Thyroid gland (tissue), 4 donors: ENCODE results near the gene GRAMD1A. TPM values are rescaled to one million over a fixed set of nuclear protein-coding genes. Genes with fewer than 3 reads are reported as not detected.
A peak's percentile ranks its signal among the peaks of the same experiment; 100 is the strongest.

Source experiments
- DNase-seq, 2 donors: peaks; one replicate each; pipeline ENCODE4 v3.0.0-alpha.2; 2019
- H3K27ac ChIP-seq, 3 donors: fragments of 200-600 bp; sonication (generic); 1 replicate in 2 of 3; 2 replicates in 1 of 3; pipeline ENCODE4 v1.5.1; 2016 to 2019; ENCODE audit warnings: mild to moderate bottlenecking in 1 of 3, moderate library complexity in 1 of 3
- H3K27me3 ChIP-seq: fragments of 200-600 bp; sonication (generic); one replicate; pipeline ENCODE4 v1.5.1; 2019
- H3K36me3 ChIP-seq, 2 donors: fragments of 200-600 bp; sonication (generic); one replicate each; pipeline ENCODE4 v1.5.1; 2016 to 2019
- H3K4me1 ChIP-seq, 2 donors: fragments of 200-600 bp; sonication (generic); one replicate each; pipeline ENCODE4 v1.5.1; 2017 to 2019
- H3K4me3 ChIP-seq, 3 donors: fragments of 200-600 bp; sonication (generic); replicated peaks in 1 of 3; 1 replicate in 2 of 3; 2 replicates in 1 of 3; pipeline ENCODE4 v1.5.1; 2016; ENCODE audit warnings: mild to moderate bottlenecking in 1 of 3
- H3K9me3 ChIP-seq: fragments of 200-600 bp; sonication (generic); one replicate; pipeline ENCODE4 v1.5.1; 2017
- CTCF ChIP-seq, 6 experiments: fragments of 200-600 bp in 3 of 6; fragments of 450-650 bp in 3 of 6; sonication (generic) in 3 of 6; IDR thresholded peaks; one replicate each; pipeline ENCODE4 v1.5.1; 2016 to 2019; ENCODE audit warnings: antibody characterized with exemption in 6 of 6, mild to moderate bottlenecking in 2 of 6, inconsistent platforms in 1 of 6, moderate library complexity in 1 of 6
- POLR2A ChIP-seq, 2 donors: fragments of 450-650 bp; IDR thresholded peaks; one replicate each; pipeline ENCODE4 v1.6.1; 2017; ENCODE audit warnings: antibody characterized with exemption in 2 of 2, mild to moderate bottlenecking in 2 of 2, moderate library complexity in 1 of 2
- WGBS, 2 donors: methylation state at CpG; one replicate each; pipeline ENCODE4 v1.1.5; 2017; 5-methylcytosine and 5-hydroxymethylcytosine counted together
- intact Hi-C: fragments of 100-400 bp; cut with DNase I; formaldehyde crosslinking; loops from one replicate; pipeline ENCODE4 v1.15.1; 2023
- total RNA-seq, 4 donors: library from RNA; depleted of rRNA; stranded (reverse); fragments of >200 nt; gene quantifications; one replicate each; pipeline ENCODE4 v1.2.3, GENCODE V29; 2016

GRAMD1A gene
- total RNA-seq, 4 donors from 2014 or later, result 33.4 to 57.5 (median 47.0) TPM

- H3K36me3 ChIP-seq, result peaks cover 31 to 34% of the 10 kb centered on the region in 2 donors
- no peak for DNase-seq
- no peaks in the 10 kb centered on the region for H3K9me3 ChIP-seq
- TF ChIP-seq POLR2A (IDR thresholded peaks at IDR 0.05) (no peak), CTCF (IDR thresholded peaks at IDR 0.05) (no peak)
- no peak overlapping the region for H3K27ac ChIP-seq
- WGBS, 2 donors, result 93 to 95% methylated on average over 8 of the region's 8 CpGs
- intact Hi-C loops, result no loop called here
- H3K27me3 ChIP-seq, result no peaks in the 10 kb centered on the region
- H3K4me3 ChIP-seq, result no peak overlapping the region
- H3K4me1 ChIP-seq, result peaks cover 12 to 15% of the 10 kb centered on the region in 2 donors
These were observed 39.9 kb upstream of the GRAMD1A start for GRCh38 chr19:34960103-34960805.

GRCh38 chr19:34960940-34961679 is 39.0 kb upstream of the GRAMD1A start:
- intact Hi-C loops, result no loop called here
- no peak for DNase-seq
- H3K4me1 ChIP-seq, result peaks cover 12 to 15% of the 10 kb centered on the region in 2 donors
- H3K36me3 ChIP-seq, result peaks cover 31 to 34% of the 10 kb centered on the region in 2 donors
- WGBS, 2 donors, result 96 to 97% methylated on average over 11 of the region's 12 CpGs
- H3K27me3 ChIP-seq, result no peaks in the 10 kb centered on the region
- TF ChIP-seq CTCF (IDR thresholded peaks at IDR 0.05), result no peak
- no peak for TF ChIP-seq POLR2A (IDR thresholded peaks at IDR 0.05)
- no peak overlapping the region for H3K27ac ChIP-seq
- H3K4me3 ChIP-seq, result no peak overlapping the region
- H3K9me3 ChIP-seq, result no peaks in the 10 kb centered on the region

GRCh38 chr19:34961775-34962686 is 38.1 kb upstream of the GRAMD1A start:
- H3K4me3 ChIP-seq, result no peak overlapping the region
- intact Hi-C loops, result no loop called here

More at GRCh38 chr19:34961775-34962686, 38.1 kb upstream of the GRAMD1A start:
- TF ChIP-seq CTCF (IDR thresholded peaks at IDR 0.05) (no peak), POLR2A (IDR thresholded peaks at IDR 0.05) (no peak)
- H3K27ac ChIP-seq, result peak overlapping the region in 2 of 3 donors; percentile 2 to 53
- WGBS, 2 donors, result 80 to 81% methylated on average over 5 of the region's 5 CpGs
- no peak for DNase-seq
- H3K27me3 ChIP-seq, result no peaks in the 10 kb centered on the region
- H3K36me3 ChIP-seq, result peaks cover 31 to 34% of the 10 kb centered on the region in 2 donors
- no peaks in the 10 kb centered on the region for H3K9me3 ChIP-seq
- H3K4me1 ChIP-seq, result peaks cover 12 to 15% of the 10 kb centered on the region in 2 donors
